ENCODE measurements around the gene CLIP3.
"Not testable (repeated sequence)": the region's sequence is repeated elsewhere in the genome, so short reads cannot be mapped to it uniquely, and the experiment has no call there.

The CLIP3 gene

DNA sequence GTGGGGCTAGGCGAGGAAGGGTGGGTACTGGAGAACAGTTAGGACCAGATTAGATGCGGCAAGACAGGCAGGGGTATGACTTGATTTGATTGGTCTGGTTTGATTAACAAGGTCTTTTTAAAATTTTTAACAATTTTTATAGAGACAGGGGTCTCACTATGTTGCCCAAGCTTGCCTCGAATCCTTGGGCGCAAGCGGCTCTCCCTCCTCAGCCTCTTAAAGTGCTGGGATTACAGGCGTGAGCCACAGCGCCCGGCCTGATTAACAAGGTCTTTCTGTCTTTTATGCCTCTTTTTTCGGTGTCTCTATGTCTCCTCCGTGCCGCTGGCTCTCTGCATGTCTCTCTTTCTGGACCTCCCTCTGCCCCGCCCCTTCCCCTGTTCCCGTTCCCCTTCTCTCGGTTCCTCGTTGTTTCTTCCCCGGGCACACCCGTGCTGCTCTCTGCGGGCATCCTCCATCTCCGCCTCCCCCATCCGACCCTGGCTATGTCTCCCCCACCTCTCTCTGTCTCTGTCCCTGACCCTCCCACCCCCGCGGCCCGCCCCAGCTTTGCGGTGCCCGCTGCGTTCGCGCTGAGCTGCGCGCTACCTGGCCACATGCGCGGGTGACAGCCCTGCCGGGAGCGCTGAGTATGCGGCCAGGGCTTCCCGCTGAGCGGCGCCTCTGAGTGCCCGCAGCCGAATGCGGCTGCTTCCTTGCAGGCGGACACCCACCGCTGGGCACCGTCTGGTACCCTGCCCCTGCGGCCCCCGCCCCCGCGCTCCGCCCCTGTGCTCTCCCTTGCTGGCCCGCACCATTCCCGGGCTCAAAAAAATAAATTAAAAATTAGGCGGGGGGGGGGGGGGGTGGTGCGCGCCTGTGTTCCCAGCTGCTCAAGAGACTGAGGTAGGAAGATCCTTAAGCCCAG lies 45.8 kb downstream of the CLIP3 start:
- no peak for DNase-seq (ENCODE audit: low read depth)
- peak overlapping the region; percentile 25; the same call in 1 of the 2 replicates for H3K4me3 ChIP-seq (ENCODE audit: low read depth, low read length)

DNA sequence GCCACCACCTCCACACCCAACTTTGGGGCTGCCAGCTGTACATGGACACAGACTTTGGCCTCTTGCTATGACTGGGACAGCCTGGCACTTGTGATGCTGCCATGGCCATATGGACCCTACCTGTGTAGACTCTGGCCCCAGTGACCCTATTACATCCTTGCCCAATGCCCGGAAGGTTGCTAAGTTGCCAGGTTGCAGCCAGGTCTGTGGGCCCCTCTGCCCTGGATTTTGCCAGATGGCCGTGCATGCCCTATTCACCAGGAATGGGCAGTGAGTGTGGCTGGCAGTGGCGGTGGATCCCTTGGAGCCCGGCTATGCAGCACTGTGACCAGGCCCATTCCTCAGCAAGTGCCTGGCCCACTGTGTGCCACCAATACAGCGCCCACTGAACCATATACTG lies 46.6 kb downstream of the CLIP3 start:
- no peak for DNase-seq (ENCODE audit: low read depth)
- no peak overlapping the region for H3K4me3 ChIP-seq (ENCODE audit: low read depth, low read length)
- TF ChIP-seq, protein P1, sequence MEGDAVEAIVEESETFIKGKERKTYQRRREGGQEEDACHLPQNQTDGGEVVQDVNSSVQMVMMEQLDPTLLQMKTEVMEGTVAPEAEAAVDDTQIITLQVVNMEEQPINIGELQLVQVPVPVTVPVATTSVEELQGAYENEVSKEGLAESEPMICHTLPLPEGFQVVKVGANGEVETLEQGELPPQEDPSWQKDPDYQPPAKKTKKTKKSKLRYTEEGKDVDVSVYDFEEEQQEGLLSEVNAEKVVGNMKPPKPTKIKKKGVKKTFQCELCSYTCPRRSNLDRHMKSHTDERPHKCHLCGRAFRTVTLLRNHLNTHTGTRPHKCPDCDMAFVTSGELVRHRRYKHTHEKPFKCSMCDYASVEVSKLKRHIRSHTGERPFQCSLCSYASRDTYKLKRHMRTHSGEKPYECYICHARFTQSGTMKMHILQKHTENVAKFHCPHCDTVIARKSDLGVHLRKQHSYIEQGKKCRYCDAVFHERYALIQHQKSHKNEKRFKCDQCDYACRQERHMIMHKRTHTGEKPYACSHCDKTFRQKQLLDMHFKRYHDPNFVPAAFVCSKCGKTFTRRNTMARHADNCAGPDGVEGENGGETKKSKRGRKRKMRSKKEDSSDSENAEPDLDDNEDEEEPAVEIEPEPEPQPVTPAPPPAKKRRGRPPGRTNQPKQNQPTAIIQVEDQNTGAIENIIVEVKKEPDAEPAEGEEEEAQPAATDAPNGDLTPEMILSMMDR (IDR thresholded peaks at IDR 0.05; ENCODE audit: insufficient read depth, low read depth, low read length, missing control alignments): no peak

More for the DNA sequence above, 45.8 kb downstream of the CLIP3 start:
- TF ChIP-seq, protein P1 (IDR thresholded peaks at IDR 0.05; ENCODE audit: insufficient read depth, low read depth, low read length, missing control alignments): no peak

DNA sequence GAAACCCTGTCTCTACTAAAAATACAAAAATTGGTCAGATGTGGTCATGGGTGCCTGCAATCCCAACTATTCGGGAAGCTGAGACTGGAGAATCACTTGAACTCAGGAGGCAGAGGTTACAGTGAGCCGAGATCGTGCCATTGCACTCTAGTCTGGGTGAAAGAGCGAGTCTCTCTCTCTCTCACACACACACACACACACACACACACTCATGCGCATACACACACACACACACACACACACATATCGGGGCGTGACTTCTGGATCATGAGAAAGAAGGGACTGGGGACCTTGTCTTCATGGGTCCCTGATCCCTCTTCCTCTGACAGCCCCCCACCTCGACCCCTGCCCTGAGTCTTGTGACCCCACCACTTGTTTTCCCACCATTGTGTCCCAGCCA lies 49.5 kb downstream of the CLIP3 start:
- TF ChIP-seq, protein P1 (IDR thresholded peaks at IDR 0.05; ENCODE audit: insufficient read depth, low read depth, low read length, missing control alignments): no peak
- no peak for DNase-seq (ENCODE audit: low read depth)
- no peak overlapping the region for H3K4me3 ChIP-seq (ENCODE audit: low read depth, low read length)

DNA sequence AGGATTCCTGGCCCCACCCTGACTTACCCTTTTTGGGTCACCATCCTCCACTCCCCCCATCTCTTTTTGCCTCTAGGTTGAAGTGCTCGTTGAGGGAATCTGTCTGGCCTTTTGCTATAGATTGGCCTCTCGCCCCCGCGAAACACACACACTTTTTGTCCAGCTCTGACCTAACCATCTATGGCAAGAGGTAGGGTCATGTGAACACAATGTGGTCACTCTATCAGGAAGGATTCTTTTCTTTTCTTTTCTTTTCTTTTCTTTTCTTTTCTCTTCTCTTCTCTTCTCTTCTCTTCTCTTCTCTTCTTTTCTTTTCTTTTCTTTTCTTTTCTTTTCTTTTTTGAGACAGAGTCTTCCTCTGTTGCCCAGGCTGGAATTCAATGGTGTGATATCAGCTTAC lies 51.7 kb downstream of the CLIP3 start:
- not testable (repeated sequence) for H3K4me3 ChIP-seq (ENCODE audit: low read depth, low read length); DNase-seq (ENCODE audit: low read depth)

DNA sequence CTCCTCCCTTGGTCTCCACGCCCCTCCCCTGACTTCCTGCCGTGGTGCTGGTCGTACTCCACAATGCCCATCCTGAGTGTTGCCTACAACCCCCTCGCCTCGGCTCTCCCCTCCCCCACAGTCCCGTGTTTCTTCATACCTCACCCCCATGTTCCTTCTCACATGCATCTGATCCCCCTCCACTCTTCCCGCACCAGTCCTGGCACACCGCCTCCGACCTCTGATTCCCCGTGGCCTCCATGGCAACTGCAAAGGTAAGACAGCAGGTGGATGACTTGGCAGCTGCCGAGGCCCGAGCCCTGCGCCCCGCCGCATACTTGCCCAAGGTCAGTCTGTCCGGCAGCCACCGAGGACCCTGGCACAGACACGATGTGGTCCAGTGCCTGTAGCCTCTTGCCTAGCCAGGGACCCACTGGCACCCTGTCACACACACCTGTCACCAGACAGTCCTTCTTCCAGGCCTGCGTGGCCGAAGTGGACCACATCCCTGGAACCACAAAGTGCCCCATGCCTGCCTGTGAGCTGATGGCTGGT lies 53.8 kb downstream of the CLIP3 start:
- no peak for DNase-seq (ENCODE audit: low read depth)
- TF ChIP-seq, protein P1 (IDR thresholded peaks at IDR 0.05; ENCODE audit: insufficient read depth, low read depth, low read length, missing control alignments): no peak

DNA sequence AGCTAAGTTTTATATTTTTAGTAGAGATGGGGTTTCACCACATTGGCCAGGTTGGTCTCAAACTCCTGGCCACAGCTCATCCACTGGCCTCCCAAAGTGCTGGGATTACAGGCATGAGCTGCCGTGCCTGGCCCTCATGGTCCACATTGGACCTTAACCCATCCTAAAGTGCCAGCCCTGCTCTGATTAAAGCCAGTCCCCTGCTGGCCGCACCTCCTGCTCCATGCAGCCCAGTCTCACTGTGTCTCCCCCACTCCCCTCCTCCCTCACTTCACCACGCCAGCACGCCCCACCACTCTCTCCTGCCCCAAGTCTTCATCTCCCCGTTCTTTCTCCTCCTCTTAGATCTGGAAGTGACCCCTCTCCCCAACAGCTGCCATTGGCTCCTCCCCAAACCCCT lies 54.4 kb downstream of the CLIP3 start:
- H3K4me3 ChIP-seq (ENCODE audit: low read depth, low read length): no peak overlapping the region
- no peak for DNase-seq (ENCODE audit: low read depth)
- TF ChIP-seq, protein P1 (IDR thresholded peaks at IDR 0.05; ENCODE audit: insufficient read depth, low read depth, low read length, missing control alignments): no peak

More for the DNA sequence above, 53.8 kb downstream of the CLIP3 start:
- H3K4me3 ChIP-seq (ENCODE audit: low read depth, low read length): no peak overlapping the region

DNA sequence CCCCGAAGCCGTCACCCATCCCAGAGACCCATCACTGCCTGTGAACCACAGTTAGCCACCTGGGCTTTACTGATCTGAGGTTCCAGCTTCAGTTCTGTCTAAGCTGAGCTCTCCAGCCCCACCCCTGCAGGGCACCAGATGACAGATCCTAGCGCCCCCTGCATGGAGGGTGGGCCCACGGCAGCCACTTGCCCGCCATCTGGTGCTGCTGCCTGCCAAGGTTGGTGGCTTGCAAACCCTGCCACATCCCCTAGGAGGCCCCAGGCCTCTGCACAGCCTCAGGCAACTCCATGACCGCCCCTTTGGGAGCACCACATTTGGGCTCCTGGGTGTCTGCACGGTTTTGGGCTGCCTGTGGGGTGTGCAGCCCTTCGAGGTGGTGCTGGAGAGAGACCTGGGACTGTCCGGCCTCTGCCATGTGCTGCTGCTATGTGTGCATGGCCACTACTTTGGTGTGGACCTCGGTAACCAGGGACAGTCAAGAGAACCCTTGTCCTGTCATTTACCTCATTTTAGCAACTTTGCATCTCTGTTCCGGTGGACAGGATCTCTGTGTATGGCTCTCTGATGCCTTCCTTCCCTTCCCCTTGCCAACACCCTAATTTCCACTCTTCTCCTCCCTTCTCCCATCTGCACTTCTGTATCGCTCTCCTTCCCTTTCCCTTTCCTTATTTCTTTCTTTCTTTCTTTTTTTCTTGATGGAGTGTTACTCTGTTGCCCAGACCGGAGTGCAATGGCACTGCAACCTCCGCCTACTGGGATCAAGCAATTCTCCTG lies 55.0 kb downstream of the CLIP3 start:
- TF ChIP-seq, protein P1 (IDR thresholded peaks at IDR 0.05; ENCODE audit: insufficient read depth, low read depth, low read length, missing control alignments): peak; percentile 28
- H3K4me3 ChIP-seq (ENCODE audit: low read depth, low read length): no peak overlapping the region
- DNase-seq (ENCODE audit: low read depth): peak; percentile 59
